Activated CD4-positive, alpha-beta T cell treated with anti-CD3 and anti-CD28 coated beads for 4 hours (primary cell): ENCODE results near the gene IL17REL.

Experiments used
- DNase-seq, 2 donors: peaks; one replicate each; pipeline ENCODE4 v3.0.0-alpha.2; 2020

Gene IL17REL

GRCh38 chr22:49954991-49955580 is 57.5 kb downstream of the IL17REL start:
- no peak for DNase-seq

GRCh38 chr22:49954354-49954753 is 58.2 kb downstream of the IL17REL start:
- no peak for DNase-seq

- no peak for DNase-seq
Observed at GRCh38 chr22:49953680-49954344, 58.8 kb downstream of the IL17REL start.

GRCh38 chr22:49953027-49953679 is 59.4 kb downstream of the IL17REL start:
- no peak for DNase-seq

- DNase-seq = no peak
Observed at GRCh38 chr22:49951986-49952896, 60.3 kb downstream of the IL17REL start.

GRCh38 chr22:49951678-49951985 is 60.9 kb downstream of the IL17REL start:
- no peak for DNase-seq

- DNase-seq = peak in 1 of 2 donors; percentile 68
Observed at GRCh38 chr22:49951000-49951677, 61.4 kb downstream of the IL17REL start.

GRCh38 chr22:49950396-49950994 is 62.1 kb downstream of the IL17REL start:
- no peak for DNase-seq

- DNase-seq = no peak
Observed at GRCh38 chr22:49949914-49950292, 62.7 kb downstream of the IL17REL start.

GRCh38 chr22:49948958-49949913 is 63.3 kb downstream of the IL17REL start:
- DNase-seq = no peak

GRCh38 chr22:49948116-49948957 is 64.2 kb downstream of the IL17REL start:
- DNase-seq = no peak

GRCh38 chr22:49947296-49947622 is 65.3 kb downstream of the IL17REL start:
- DNase-seq = no peak

- DNase-seq = no peak
Observed at GRCh38 chr22:49946612-49947295, 65.8 kb downstream of the IL17REL start.

GRCh38 chr22:49945042-49945794 is 67.3 kb downstream of the IL17REL start:
- peak in 1 of 2 donors; percentile 50 for DNase-seq
